IPS DF 4.7 (cell line): ENCODE data around the gene CDKN2AIP.

Experiments used
- DNase-seq: peaks from one replicate; pipeline ENCODE4 v3.0.0-alpha.2; 2013; ENCODE audit warnings: low spot score; ENCODE audit errors: extremely low read depth

Gene CDKN2AIP

DNA sequence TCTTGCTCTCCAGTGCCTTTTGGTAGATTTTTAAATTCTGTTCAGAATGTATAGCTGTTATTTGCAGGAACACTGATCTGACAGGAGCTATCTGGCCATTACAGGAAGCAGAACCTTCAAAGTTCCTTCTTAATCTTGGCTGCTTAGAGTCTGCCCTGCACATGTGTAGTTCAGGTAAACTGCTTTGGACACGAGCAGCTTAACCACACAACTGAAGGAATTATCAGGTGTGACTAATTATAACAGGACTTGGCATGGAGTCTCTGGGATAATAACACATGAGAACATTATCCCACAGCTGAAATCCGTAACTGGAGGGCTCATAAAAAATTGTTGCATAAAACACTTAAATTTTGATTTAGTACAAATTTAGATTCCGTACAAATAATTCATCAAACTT lies 48.8 kb downstream of the CDKN2AIP start:
- no peak for DNase-seq

DNA sequence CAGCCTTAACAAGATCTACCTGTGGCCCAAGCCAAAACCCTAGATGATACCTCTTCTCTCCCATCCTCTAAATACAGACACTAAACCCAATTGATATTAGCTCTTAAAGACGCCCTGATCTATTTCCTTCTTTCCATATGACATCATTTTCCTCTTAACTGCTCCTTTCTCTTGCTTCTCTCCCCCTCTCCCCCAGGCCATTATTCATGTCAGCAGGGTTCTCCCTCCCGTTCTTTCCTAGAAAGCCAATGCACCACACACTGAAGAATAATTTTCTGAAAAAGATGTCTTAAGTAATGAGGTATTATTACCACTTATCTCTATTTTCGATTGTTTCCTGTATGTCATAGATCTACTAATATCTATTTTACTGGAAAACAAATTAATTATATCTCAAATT lies 50.7 kb downstream of the CDKN2AIP start:
- no peak for DNase-seq
